ENCODE data around the gene TTN.

DNA sequence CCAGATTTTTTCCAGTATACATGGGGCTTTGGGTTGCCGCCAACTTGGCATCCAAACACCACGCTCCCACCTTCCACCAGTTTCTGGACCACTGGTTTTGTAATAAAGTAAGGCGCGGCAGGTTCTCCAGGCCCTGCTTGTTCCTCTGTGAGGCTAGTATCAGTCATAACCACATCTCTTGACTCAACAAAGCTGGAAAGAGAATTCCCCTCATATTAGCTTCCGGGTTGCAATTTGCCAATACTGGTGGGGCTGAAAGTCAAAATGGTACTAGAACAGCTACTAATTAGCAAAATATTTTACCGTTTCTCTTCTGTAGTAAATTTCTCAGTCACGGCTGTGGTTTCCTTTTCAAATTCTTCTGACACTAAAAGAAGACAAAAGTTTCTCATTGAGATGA, 25.0 kb downstream of the TTN start:
- TF ChIP-seq, protein P1, sequence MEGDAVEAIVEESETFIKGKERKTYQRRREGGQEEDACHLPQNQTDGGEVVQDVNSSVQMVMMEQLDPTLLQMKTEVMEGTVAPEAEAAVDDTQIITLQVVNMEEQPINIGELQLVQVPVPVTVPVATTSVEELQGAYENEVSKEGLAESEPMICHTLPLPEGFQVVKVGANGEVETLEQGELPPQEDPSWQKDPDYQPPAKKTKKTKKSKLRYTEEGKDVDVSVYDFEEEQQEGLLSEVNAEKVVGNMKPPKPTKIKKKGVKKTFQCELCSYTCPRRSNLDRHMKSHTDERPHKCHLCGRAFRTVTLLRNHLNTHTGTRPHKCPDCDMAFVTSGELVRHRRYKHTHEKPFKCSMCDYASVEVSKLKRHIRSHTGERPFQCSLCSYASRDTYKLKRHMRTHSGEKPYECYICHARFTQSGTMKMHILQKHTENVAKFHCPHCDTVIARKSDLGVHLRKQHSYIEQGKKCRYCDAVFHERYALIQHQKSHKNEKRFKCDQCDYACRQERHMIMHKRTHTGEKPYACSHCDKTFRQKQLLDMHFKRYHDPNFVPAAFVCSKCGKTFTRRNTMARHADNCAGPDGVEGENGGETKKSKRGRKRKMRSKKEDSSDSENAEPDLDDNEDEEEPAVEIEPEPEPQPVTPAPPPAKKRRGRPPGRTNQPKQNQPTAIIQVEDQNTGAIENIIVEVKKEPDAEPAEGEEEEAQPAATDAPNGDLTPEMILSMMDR (conservative IDR thresholded peaks at IDR 0.05; ENCODE audit: low read depth, low read length), result no peak
- TF ChIP-seq EZH2 (IDR thresholded peaks at IDR 0.05; ENCODE audit: low read length, unreplicated experiment) (no peak), EZH2phosphoT487 (IDR thresholded peaks at IDR 0.05; ENCODE audit: borderline replicate concordance, low read length) (no peak)

All from PC-3 (cell line).